ENCODE measurements around the gene CGN.
A peak's percentile ranks its signal among the peaks of the same experiment; 100 is the strongest.

Gene CGN

GRCh38 chr1:151510957-151511635 is at the start of gene CGN:
TSS of gene CGN (plus strand) at chr1:151511387. CDS start at chr1:151518520, 7,133 bp downstream.
- TF ChIP-seq, protein P1, sequence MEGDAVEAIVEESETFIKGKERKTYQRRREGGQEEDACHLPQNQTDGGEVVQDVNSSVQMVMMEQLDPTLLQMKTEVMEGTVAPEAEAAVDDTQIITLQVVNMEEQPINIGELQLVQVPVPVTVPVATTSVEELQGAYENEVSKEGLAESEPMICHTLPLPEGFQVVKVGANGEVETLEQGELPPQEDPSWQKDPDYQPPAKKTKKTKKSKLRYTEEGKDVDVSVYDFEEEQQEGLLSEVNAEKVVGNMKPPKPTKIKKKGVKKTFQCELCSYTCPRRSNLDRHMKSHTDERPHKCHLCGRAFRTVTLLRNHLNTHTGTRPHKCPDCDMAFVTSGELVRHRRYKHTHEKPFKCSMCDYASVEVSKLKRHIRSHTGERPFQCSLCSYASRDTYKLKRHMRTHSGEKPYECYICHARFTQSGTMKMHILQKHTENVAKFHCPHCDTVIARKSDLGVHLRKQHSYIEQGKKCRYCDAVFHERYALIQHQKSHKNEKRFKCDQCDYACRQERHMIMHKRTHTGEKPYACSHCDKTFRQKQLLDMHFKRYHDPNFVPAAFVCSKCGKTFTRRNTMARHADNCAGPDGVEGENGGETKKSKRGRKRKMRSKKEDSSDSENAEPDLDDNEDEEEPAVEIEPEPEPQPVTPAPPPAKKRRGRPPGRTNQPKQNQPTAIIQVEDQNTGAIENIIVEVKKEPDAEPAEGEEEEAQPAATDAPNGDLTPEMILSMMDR (IDR thresholded peaks at IDR 0.05; ENCODE audit: borderline replicate concordance, control extremely low read depth, extremely low read depth, insufficient read depth, missing control alignments): no peak
- in situ Hi-C loops (cut with MboI; ENCODE audit: low sequenced_read_pairs, unreplicated experiment): no loop called here
- DNase-seq (ENCODE audit: low spot score): peak; percentile 89

- in situ Hi-C loops (cut with MboI; ENCODE audit: low sequenced_read_pairs, unreplicated experiment): no loop called here
- DNase-seq (ENCODE audit: low spot score): no peak
- TF ChIP-seq, protein P1 (IDR thresholded peaks at IDR 0.05; ENCODE audit: borderline replicate concordance, control extremely low read depth, extremely low read depth, insufficient read depth, missing control alignments): no peak
These were observed 49.5 kb upstream of the CGN start for GRCh38 chr1:151461694-151462093.

DNA sequence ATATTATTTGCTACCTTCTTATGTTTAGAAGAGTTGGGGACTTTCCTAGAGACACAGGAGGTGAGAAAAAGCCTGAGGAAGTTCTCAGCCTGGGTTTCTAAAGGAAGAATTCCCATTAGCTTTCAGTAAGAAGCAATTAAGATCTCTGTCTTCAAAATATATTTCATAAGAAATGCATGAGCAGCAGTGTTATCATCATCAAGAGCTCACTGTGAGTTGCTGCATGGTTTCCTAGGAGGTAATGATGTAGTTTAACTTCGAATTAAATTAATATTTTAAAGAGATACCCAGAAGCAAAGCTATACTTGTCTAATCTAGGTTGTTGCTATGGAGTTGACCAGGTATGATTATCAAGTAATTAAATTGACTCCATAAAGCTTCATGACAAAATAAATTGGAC is 46.2 kb upstream of the CGN start:
- TF ChIP-seq, protein P1 (IDR thresholded peaks at IDR 0.05; ENCODE audit: borderline replicate concordance, control extremely low read depth, extremely low read depth, insufficient read depth, missing control alignments): no peak
- in situ Hi-C loops (cut with MboI; ENCODE audit: low sequenced_read_pairs, unreplicated experiment): no loop called here

DNA sequence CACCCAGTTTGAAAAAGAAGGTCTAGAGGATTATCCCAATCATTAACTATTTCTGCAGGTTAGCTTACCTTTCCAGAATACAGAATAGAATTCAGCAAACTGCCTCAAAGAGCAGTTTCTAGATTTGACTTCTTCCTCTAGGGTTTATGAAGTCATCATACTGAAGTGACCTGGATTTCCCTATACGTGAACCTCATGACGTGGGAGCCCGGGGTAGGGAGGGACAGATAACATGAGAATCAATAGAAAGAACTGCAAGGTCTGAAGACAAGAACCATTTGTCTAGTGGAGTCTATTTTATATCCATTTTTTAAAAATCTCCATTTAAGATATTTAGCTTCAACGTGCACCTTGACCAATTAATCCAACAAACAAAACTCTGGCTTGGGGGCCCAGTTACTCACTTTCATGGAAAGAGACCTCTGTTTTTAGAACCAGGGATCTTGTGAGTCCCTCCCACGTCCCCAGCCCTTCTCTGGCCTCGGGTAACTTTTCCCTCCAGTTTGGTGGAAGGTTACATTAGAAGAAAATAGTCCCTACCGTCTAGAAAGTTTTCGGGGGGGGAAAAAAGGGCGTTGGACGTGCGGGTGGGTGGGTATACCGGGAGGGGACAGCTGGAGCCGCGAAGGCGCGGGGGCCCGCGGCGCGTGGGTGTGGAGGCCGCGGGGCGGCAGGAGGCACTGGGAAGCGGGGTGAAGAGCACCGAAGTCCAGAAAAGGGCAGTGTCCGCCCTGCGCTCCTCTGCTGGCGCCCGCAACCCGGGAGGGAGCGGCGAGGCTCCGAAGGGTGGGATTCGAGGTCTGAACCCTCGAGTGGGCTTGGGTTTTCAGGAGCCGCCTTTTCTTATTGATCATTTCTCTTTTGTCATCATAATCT is 38.1 kb upstream of the CGN start:
- DNase-seq (ENCODE audit: low spot score): peak; percentile 69
- in situ Hi-C loops (cut with MboI; ENCODE audit: low sequenced_read_pairs, unreplicated experiment): no loop called here

More for the DNA sequence above, 46.2 kb upstream of the CGN start:
- no peak for DNase-seq (ENCODE audit: low spot score)

GRCh38 chr1:151474745-151475144 is 36.4 kb upstream of the CGN start:
- DNase-seq (ENCODE audit: low spot score): no peak
- in situ Hi-C loops (cut with MboI; ENCODE audit: low sequenced_read_pairs, unreplicated experiment): no loop called here
- TF ChIP-seq, protein P1 (IDR thresholded peaks at IDR 0.05; ENCODE audit: borderline replicate concordance, control extremely low read depth, extremely low read depth, insufficient read depth, missing control alignments): no peak

More for the DNA sequence above, 38.1 kb upstream of the CGN start:
- TF ChIP-seq, protein P1 (IDR thresholded peaks at IDR 0.05; ENCODE audit: borderline replicate concordance, control extremely low read depth, extremely low read depth, insufficient read depth, missing control alignments): no peak

DNA sequence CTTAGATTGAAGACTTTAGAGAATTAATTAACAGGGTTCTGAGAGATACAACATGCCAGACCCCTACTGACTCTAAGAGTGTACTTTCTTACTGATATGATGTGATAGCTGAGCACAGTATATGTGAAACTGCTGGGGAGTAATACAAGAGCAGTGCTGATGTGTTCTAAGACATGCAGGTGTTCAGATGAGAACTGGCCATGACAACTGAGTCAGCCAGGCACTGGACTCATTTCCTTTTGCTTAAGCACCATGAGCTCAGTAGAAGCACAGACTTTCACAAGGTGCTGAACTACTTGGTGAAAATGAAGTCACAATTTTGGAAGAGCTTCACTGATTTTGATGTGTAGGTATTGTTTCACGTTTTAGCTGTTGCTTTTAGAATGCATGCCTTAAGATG is 36.0 kb upstream of the CGN start:
- DNase-seq (ENCODE audit: low spot score): peak; percentile 82
- in situ Hi-C loops (cut with MboI; ENCODE audit: low sequenced_read_pairs, unreplicated experiment): no loop called here
- TF ChIP-seq, protein P1 (IDR thresholded peaks at IDR 0.05; ENCODE audit: borderline replicate concordance, control extremely low read depth, extremely low read depth, insufficient read depth, missing control alignments): no peak
